Measurements from ENCODE around the gene R3HDM2. TPM values are rescaled to one million over a fixed set of nuclear protein-coding genes. Genes with fewer than 3 reads are reported as not detected.
A peak's percentile ranks its signal among the peaks of the same experiment; 100 is the strongest.

R3HDM2 gene
- total RNA-seq, 1 donor from 2014 or later, result 19.2 TPM

- no peak overlapping the region for H3K9ac ChIP-seq (ENCODE audit: low read length)
- no peaks in the 10 kb centered on the region for H3K79me2 ChIP-seq (ENCODE audit: insufficient read depth, low read length)
- H4K20me1 ChIP-seq (ENCODE audit: insufficient read depth, low read length), result peaks cover 13% of the 10 kb centered on the region
- no peaks in the 10 kb centered on the region for H3K9me3 ChIP-seq (ENCODE audit: insufficient read depth, low read depth, low read length)
- Mint-ChIP-seq H3K4me1 (ENCODE audit: low read depth, unreplicated experiment) (peaks cover 24% of the 10 kb centered on the region), H3K27ac (ENCODE audit: unreplicated experiment) (no peak overlapping the region), H3K36me3 (ENCODE audit: low read depth, unreplicated experiment) (peaks cover 6% of the 10 kb centered on the region), H3K27me3 (ENCODE audit: low read depth, unreplicated experiment) (peaks cover 64% of the 10 kb centered on the region), H3K4me3 (ENCODE audit: unreplicated experiment) (peak overlapping the region; percentile 45), H3K9me3 (ENCODE audit: unreplicated experiment) (peaks cover 4% of the 10 kb centered on the region)
- FAIRE-seq (no peak), DNase-seq (ENCODE audit: low read depth) (no peak)
- no peaks in the 10 kb centered on the region for H3K36me3 ChIP-seq (ENCODE audit: insufficient read depth, low read length)
- H3K4me3 ChIP-seq (ENCODE audit: insufficient read depth, low read depth, low read length), result no peak overlapping the region
- peak; percentile 30 for TF ChIP-seq EZH2 (IDR thresholded peaks at IDR 0.05; ENCODE audit: insufficient read depth, low read length)
- TF ChIP-seq CTCF (IDR thresholded peaks at IDR 0.05; ENCODE audit: insufficient read depth, low read depth, low read length), result no peak
- H3K27me3 ChIP-seq (ENCODE audit: insufficient read depth, low read length), result peaks cover 54% of the 10 kb centered on the region
- H2AFZ ChIP-seq (ENCODE audit: low read depth, low read length), result no peak overlapping the region
- H3K4me2 ChIP-seq (ENCODE audit: low read length), result peak overlapping the region; percentile 19
- H3K4me1 ChIP-seq (ENCODE audit: insufficient read depth, low read length), result peaks cover 14% of the 10 kb centered on the region
- H3K27ac ChIP-seq (ENCODE audit: low read depth, low read length), result no peak overlapping the region
Measured at GRCh38 chr12:57224278-57224972, 206.4 kb downstream of the R3HDM2 start.

- no peak overlapping the region for H3K4me3 ChIP-seq (ENCODE audit: insufficient read depth, low read depth, low read length)
- DNase-seq (ENCODE audit: low read depth) (no peak), FAIRE-seq (no peak)
- Mint-ChIP-seq H3K27ac (ENCODE audit: unreplicated experiment) (peak overlapping the region; percentile 9), H3K27me3 (ENCODE audit: low read depth, unreplicated experiment) (peaks cover 73% of the 10 kb centered on the region), H3K36me3 (ENCODE audit: low read depth, unreplicated experiment) (peaks cover 8% of the 10 kb centered on the region), H3K4me1 (ENCODE audit: low read depth, unreplicated experiment) (peaks cover 23% of the 10 kb centered on the region), H3K4me3 (ENCODE audit: unreplicated experiment) (peak overlapping the region; percentile 45), H3K9me3 (ENCODE audit: unreplicated experiment) (peaks cover 4% of the 10 kb centered on the region)
- H3K27ac ChIP-seq (ENCODE audit: low read depth, low read length), result no peak overlapping the region
- H3K36me3 ChIP-seq (ENCODE audit: insufficient read depth, low read length), result no peaks in the 10 kb centered on the region
- H3K4me2 ChIP-seq (ENCODE audit: low read length), result no peak overlapping the region
- H3K27me3 ChIP-seq (ENCODE audit: insufficient read depth, low read length), result peaks cover 63% of the 10 kb centered on the region
- H2AFZ ChIP-seq (ENCODE audit: low read depth, low read length), result no peak overlapping the region
- H3K4me1 ChIP-seq (ENCODE audit: insufficient read depth, low read length), result peaks cover 7% of the 10 kb centered on the region
- no peak overlapping the region for H3K9ac ChIP-seq (ENCODE audit: low read length)
- no peaks in the 10 kb centered on the region for H3K9me3 ChIP-seq (ENCODE audit: insufficient read depth, low read depth, low read length)
- H4K20me1 ChIP-seq (ENCODE audit: insufficient read depth, low read length), result peaks cover 23% of the 10 kb centered on the region
- H3K79me2 ChIP-seq (ENCODE audit: insufficient read depth, low read length), result no peaks in the 10 kb centered on the region
- TF ChIP-seq CTCF (IDR thresholded peaks at IDR 0.05; ENCODE audit: insufficient read depth, low read depth, low read length) (no peak), EZH2 (IDR thresholded peaks at IDR 0.05; ENCODE audit: insufficient read depth, low read length) (no peak)
Measured at GRCh38 chr12:57223191-57224165, 207.4 kb downstream of the R3HDM2 start.

Measured in astrocyte (in vitro differentiated cells and primary cell).